Stomach (tissue), 4 donors: ENCODE data around the gene TCP11X2.
"Not testable (repeated sequence)": the region's sequence is repeated elsewhere in the genome, so short reads cannot be mapped to it uniquely, and the experiment has no call there.

Source experiments
- EP300 ChIP-seq: sonication (generic); formaldehyde crosslinking; IDR thresholded peaks from one replicate; pipeline ENCODE4 v1.6.1; 2017; ENCODE audit warnings: antibody characterized with exemption
- POLR2A ChIP-seq, 4 donors: fragments of 450-650 bp; IDR thresholded peaks; one replicate each; pipeline ENCODE4 v1.6.1; 2016; ENCODE audit warnings: antibody characterized with exemption in 4 of 4, control low read depth in 2 of 4, mild to moderate bottlenecking in 1 of 4, moderate library complexity in 1 of 4
- POLR2AphosphoS5 ChIP-seq, 3 donors: sonication (generic); formaldehyde crosslinking; IDR thresholded peaks; one replicate each; pipeline ENCODE4 v1.6.1; 2016; ENCODE audit warnings: antibody characterized with exemption in 3 of 3
- TF ChIP-seq, protein P1 (sequence below), 7 experiments: fragments of 450-650 bp in 4 of 7; fragments of 200-600 bp in 3 of 7; sonication (generic) in 3 of 7; IDR thresholded peaks; one replicate each; pipeline ENCODE4 v1.5.1; 2016 to 2019; ENCODE audit warnings: antibody characterized with exemption in 7 of 7, control low read depth in 2 of 7, mild to moderate bottlenecking in 1 of 7

DNA sequence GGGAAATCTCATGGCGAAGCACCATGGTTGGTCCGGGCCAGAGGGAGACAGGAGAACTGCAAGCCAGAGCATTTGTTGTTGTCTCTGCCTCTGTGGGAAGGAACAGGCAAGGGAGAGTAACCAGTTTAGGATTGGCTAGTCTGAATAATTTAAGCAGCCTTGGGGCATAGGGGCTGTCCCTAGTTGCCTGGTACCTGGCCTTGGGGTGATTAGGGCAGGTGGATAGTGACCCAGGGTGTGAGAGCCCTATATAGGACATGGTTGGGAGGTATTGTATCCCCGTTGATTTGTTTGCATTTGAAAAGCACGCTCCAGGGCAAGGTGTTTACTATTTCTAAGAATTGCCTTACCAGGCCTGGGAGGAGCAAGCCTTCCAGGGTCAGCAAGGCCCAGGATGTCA lies 57.1 kb downstream of the TCP11X2 start:
- TF ChIP-seq, protein P1, sequence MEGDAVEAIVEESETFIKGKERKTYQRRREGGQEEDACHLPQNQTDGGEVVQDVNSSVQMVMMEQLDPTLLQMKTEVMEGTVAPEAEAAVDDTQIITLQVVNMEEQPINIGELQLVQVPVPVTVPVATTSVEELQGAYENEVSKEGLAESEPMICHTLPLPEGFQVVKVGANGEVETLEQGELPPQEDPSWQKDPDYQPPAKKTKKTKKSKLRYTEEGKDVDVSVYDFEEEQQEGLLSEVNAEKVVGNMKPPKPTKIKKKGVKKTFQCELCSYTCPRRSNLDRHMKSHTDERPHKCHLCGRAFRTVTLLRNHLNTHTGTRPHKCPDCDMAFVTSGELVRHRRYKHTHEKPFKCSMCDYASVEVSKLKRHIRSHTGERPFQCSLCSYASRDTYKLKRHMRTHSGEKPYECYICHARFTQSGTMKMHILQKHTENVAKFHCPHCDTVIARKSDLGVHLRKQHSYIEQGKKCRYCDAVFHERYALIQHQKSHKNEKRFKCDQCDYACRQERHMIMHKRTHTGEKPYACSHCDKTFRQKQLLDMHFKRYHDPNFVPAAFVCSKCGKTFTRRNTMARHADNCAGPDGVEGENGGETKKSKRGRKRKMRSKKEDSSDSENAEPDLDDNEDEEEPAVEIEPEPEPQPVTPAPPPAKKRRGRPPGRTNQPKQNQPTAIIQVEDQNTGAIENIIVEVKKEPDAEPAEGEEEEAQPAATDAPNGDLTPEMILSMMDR (IDR thresholded peaks at IDR 0.05) = not testable (repeated sequence)
- not testable (repeated sequence) for TF ChIP-seq POLR2AphosphoS5 (IDR thresholded peaks at IDR 0.05); POLR2A (IDR thresholded peaks at IDR 0.05); EP300
